HepG2 (cell line): ENCODE results near the gene SCYGR4. TPM values are rescaled to one million over a fixed set of nuclear protein-coding genes. Genes with fewer than 3 reads are reported as not detected.
A peak's percentile ranks its signal among the peaks of the same experiment; 100 is the strongest.

Source experiments
- ATAC-seq: fragments of 200-7000 bp; cut with Tn5 transposase; 3 replicates; pipeline ENCODE4 v1.9.1; 2020; ENCODE audit warnings: mild to moderate bottlenecking, moderate library complexity
- BruUV-seq: library from RNA; stranded (reverse); fragments of 400-500 nt; replicated peaks from 2 replicates; lab custom pipeline; 2021; lab: Mats Ljungman, UMichigan
- CTCF ChIA-PET: fragments of 300-600 bp; formaldehyde crosslinking; extraction: SDS; loops from one replicate; lab custom pipeline; 2021; ENCODE audit warnings: low total read pairs, inconsistent platforms, low intra/inter-chr PET ratio; lab: Yijun Ruan, JAX
- POLR2A ChIA-PET: fragments of 350-600 bp; sonication (Branson Sonifier 250); formaldehyde crosslinking; loops from one replicate; lab custom pipeline; 2020; ENCODE audit warnings: antibody characterized with exemption, inconsistent platforms; lab: Yijun Ruan, JAX
- DNase-seq: peaks from one replicate; pipeline ENCODE4 v3.0.0-alpha.2; 2015; ENCODE audit warnings: low spot score
- FAIRE-seq: peaks from 3 replicates; lab custom pipeline; 2011; peaks lifted over from hg19 to GRCh38; lab: Jason Lieb, UNC
- H2AFZ ChIP-seq: one replicate; pipeline ENCODE4 v1.6.1; 2011; ENCODE audit warnings: low read length, inconsistent platforms
- H3K27ac ChIP-seq: fragments of 300-600 bp; 3 replicates; pipeline ENCODE4 v1.8.0; 2011; ENCODE audit warnings: mixed run types, mild to moderate bottlenecking, mixed read lengths, low read length, inconsistent platforms; ENCODE audit not compliant: insufficient read depth; ENCODE audit errors: extremely low read length
- H3K27me3 ChIP-seq, 2 experiments: fragments of 200-600 bp in 1 of 2; 2 replicates in 1 of 2; 3 replicates in 1 of 2; pipeline versions ENCODE4 v1.6.0 to v1.8.0; 2011; ENCODE audit warnings: low read length in 2 of 2, mild to moderate bottlenecking in 2 of 2, moderate library complexity in 2 of 2, inconsistent platforms in 1 of 2; ENCODE audit not compliant: insufficient read depth in 2 of 2, control insufficient read depth in 1 of 2
- H3K36me3 ChIP-seq, 2 experiments: fragments of 200-600 bp in 1 of 2; replicated peaks in 1 of 2; 2 replicates in 1 of 2; 3 replicates in 1 of 2; pipeline versions ENCODE4 v1.5.1 to v1.8.0; 2011; ENCODE audit warnings: low read length in 2 of 2, inconsistent platforms in 1 of 2; ENCODE audit not compliant: insufficient read depth in 2 of 2, control insufficient read depth in 1 of 2
- H3K4me1 ChIP-seq: 2 replicates; pipeline ENCODE4 v1.5.1; 2012; ENCODE audit warnings: low read length, inconsistent platforms; ENCODE audit not compliant: insufficient read depth
- H3K4me2 ChIP-seq: 2 replicates; pipeline ENCODE4 v1.6.0; 2011; ENCODE audit warnings: low read depth, low read length, inconsistent platforms
- H3K4me3 ChIP-seq, 3 experiments: fragments of 200-600 bp in 1 of 3; sonication (generic), shearing (Covaris generic) in 1 of 3; replicated peaks in 1 of 3; 2 replicates each; pipeline ENCODE4 v1.5.1; 2011 to 2016; ENCODE audit warnings: low read length in 3 of 3, inconsistent platforms in 2 of 3, low read depth in 2 of 3, mild to moderate bottlenecking in 2 of 3, control low read depth in 1 of 3, mixed read lengths in 1 of 3; ENCODE audit not compliant: insufficient read depth in 1 of 3
- H3K79me2 ChIP-seq: one replicate; pipeline ENCODE4 v1.6.1; 2011; ENCODE audit warnings: low read length, inconsistent platforms; ENCODE audit not compliant: insufficient read depth
- H3K9ac ChIP-seq: 2 replicates; pipeline ENCODE4 v1.6.0; 2011; ENCODE audit warnings: mild to moderate bottlenecking, low read depth, low read length, inconsistent platforms; ENCODE audit not compliant: insufficient read depth
- H3K9me3 ChIP-seq: 2 replicates; pipeline ENCODE4 v1.5.1; 2012; ENCODE audit warnings: mild to moderate bottlenecking, low read length
- H4K20me1 ChIP-seq: 2 replicates; pipeline ENCODE4 v1.6.0; 2011; ENCODE audit warnings: inconsistent platforms, mild to moderate bottlenecking, low read length, moderate library complexity; ENCODE audit not compliant: insufficient read depth
- CHD4 ChIP-seq: fragments of 200-600 bp; sonication (generic); IDR thresholded peaks from 2 replicates; pipeline ENCODE4 v1.7.0; 2017; ENCODE audit warnings: mild to moderate bottlenecking, low read length, borderline replicate concordance
- CREB1 ChIP-seq, 2 experiments: fragments of 450-650 bp in 1 of 2; IDR thresholded peaks; 2 replicates each; pipeline ENCODE4 v1.6.1; 2016 to 2017; ENCODE audit warnings: control low read depth in 1 of 2, mild to moderate bottlenecking in 1 of 2, missing compliant biosample characterization in 1 of 2, missing genetic modification characterization in 1 of 2
- GABPA ChIP-seq, 2 experiments: IDR thresholded peaks; 2 replicates each; pipeline ENCODE4 v1.6.1; 2011 to 2016; ENCODE audit warnings: low read depth in 2 of 2, low read length in 1 of 2, missing biosample characterization in 1 of 2, missing genetic modification characterization in 1 of 2
- GFI1 ChIP-seq: sonication (generic); formaldehyde crosslinking; IDR thresholded peaks from 2 replicates; pipeline ENCODE4 v1.5.0; 2020; ENCODE audit warnings: missing genetic modification reagents, mild to moderate bottlenecking, borderline replicate concordance
- HOXA9 ChIP-seq: sonication (generic); formaldehyde crosslinking; IDR thresholded peaks from 2 replicates; pipeline ENCODE4 v1.8.1; 2022; ENCODE audit warnings: missing genetic modification reagents, mild to moderate bottlenecking, moderate library complexity, borderline replicate concordance
- KLF9 ChIP-seq: IDR thresholded peaks from 2 replicates; pipeline ENCODE4 v1.6.1; 2016; ENCODE audit warnings: low read depth
- NCOA2 ChIP-seq: sonication (generic); formaldehyde crosslinking; IDR thresholded peaks from 2 replicates; pipeline ENCODE4 v1.8.0; 2022; ENCODE audit warnings: inconsistent platforms
- SIX1 ChIP-seq: sonication (generic); formaldehyde crosslinking; IDR thresholded peaks from 2 replicates; pipeline ENCODE4 v1.4.0; 2020; ENCODE audit warnings: missing genetic modification reagents, borderline replicate concordance
- XRCC5 ChIP-seq: fragments of 200-400 bp; formaldehyde crosslinking; optimal IDR thresholded peaks from 2 replicates; pipeline ENCODE3; 2017; ENCODE audit warnings: mild to moderate bottlenecking, low read length
- ZNF562 ChIP-seq: sonication (generic); formaldehyde crosslinking; IDR thresholded peaks from 2 replicates; pipeline ENCODE4 v1.8.0; 2022; ENCODE audit warnings: missing genetic modification reagents, borderline replicate concordance
- ZNF724P ChIP-seq: sonication (generic); formaldehyde crosslinking; IDR thresholded peaks from 2 replicates; pipeline ENCODE4 v1.8.0; 2022; ENCODE audit warnings: missing genetic modification reagents, borderline replicate concordance
- WGBS: methylation state at CpG from one replicate; pipeline ENCODE4 v1.1.6; 2017; ENCODE audit warnings: low lambda C conversion rate; 5-methylcytosine and 5-hydroxymethylcytosine counted together
- in situ Hi-C: cut with HindIII; loops from 2 replicates; pipeline ENCODE4 v1.10.0; 2017; ENCODE audit warnings: low pct_unique_long_range_greater_than_20kb; ENCODE audit not compliant: extremely low pct_ligation_motif_present
- intact Hi-C: fragments of 100-400 bp; cut with micrococcal nuclease; formaldehyde crosslinking; loops from one replicate; pipeline ENCODE4 v1.10.0; 2022; ENCODE audit not compliant: unreplicated experiment
- polyA plus RNA-seq, 8 experiments: library from polyadenylated mRNA; depleted of rRNA in 3 of 8; stranded (reverse) in 7 of 8; unstranded in 1 of 8; fragments of >200 nt; fragmentation: Illumina TruSeq in 4 of 8; extraction: Trizol in 4 of 8; gene quantifications; 2 replicates each; pipeline versions ENCODE4 v1.2.1 to v1.2.3, GENCODE V29; 2011 to 2016; ENCODE audit warnings: low read depth in 4 of 8, missing spikeins in 1 of 8, mixed read lengths in 1 of 8; ENCODE audit not compliant: insufficient read depth in 1 of 8
- total RNA-seq, 5 experiments: library from RNA; depleted of rRNA; stranded (reverse); fragments of >200 nt; fragmentation: Illumina TruSeq; extraction: Trizol; gene quantifications; 2 replicates each; pipeline ENCODE4 v1.2.3, GENCODE V29; 2016; ENCODE audit warnings: low read depth in 1 of 5
- TF ChIP-seq, protein P1 (sequence below): sonication (generic); formaldehyde crosslinking; IDR thresholded peaks from 2 replicates; pipeline ENCODE4 v1.5.1; 2020; ENCODE audit warnings: missing genetic modification reagents, mild to moderate bottlenecking, borderline replicate concordance
- TF ChIP-seq, protein P2 (sequence below): sonication (generic); formaldehyde crosslinking; IDR thresholded peaks from 2 replicates; pipeline ENCODE4 v1.8.1; 2022; ENCODE audit warnings: mild to moderate bottlenecking, missing genetic modification reagents

The SCYGR4 gene
- total and polyA plus RNA-seq, 2 of the 13 experiments (the other 11 are each of a cell fraction or from before 2014, with no cell fraction given): not detected

GRCh38 chr2:227626580-227627151, 9.4 kb downstream of the SCYGR4 start:
- no peaks in the 10 kb centered on the region for H3K4me1 ChIP-seq
- H3K27ac ChIP-seq: no peak overlapping the region
- no peaks in the 10 kb centered on the region for H4K20me1 ChIP-seq
- WGBS: 77% methylated on average over 10 of the region's 10 CpGs
- H3K36me3 ChIP-seq: no peaks in the 10 kb centered on the region
- peaks cover 0 to 11% of the 10 kb centered on the region in 2 experiments; a peak in 2 of 5 replicates for H3K27me3 ChIP-seq
- ATAC-seq: peak; percentile 75
- no peak for DNase-seq
- in situ Hi-C loops (no loop called here), intact Hi-C loops (no loop called here)
- ChIA-PET POLR2A (no interaction called here), CTCF (no interaction called here)
- no peak overlapping the region for H3K9ac ChIP-seq
- no peak overlapping the region for H3K4me2 ChIP-seq
- no peak overlapping the region for H3K4me3 ChIP-seq
- FAIRE-seq: no peak
- no peaks in the 10 kb centered on the region for H3K9me3 ChIP-seq
- H3K79me2 ChIP-seq: no peaks in the 10 kb centered on the region
- BruUV-seq: no TSS peak
- H2AFZ ChIP-seq: no peak overlapping the region
- TF ChIP-seq CREB1 (IDR thresholded peaks at IDR 0.05) (peak; percentile 67), CREB1 (CRISPR knock-in tag; IDR thresholded peaks at IDR 0.05) (no peak), NCOA2 (CRISPR knock-in tag) (no peak)

DNA sequence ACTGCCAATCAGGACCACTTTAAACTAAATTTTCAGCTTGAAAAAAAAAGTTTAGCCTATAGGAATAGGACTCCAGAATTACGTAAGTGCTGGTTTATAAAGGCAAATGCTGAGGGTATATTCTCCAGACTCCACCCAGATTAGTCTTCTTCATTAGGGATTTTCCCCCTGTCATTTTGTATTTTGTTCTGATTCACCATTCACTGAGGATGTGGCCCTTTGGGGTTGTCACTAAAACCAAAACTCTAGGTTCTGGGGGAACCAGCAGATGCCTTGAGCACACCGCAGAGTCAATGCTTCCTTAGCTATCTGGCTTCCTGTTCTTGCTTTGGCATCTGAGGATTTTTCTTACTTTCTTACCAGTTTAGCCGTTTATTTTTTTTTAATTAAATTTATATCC, 10.5 kb downstream of the SCYGR4 start:
- ATAC-seq (no peak), DNase-seq (no peak), FAIRE-seq (no peak)
- Histone ChIP-seq H3K4me1 (no peaks in the 10 kb centered on the region), H3K36me3 (no peaks in the 10 kb centered on the region), H3K9ac (no peak overlapping the region), H3K4me2 (no peak overlapping the region), H3K27ac (no peak overlapping the region), H3K4me3 (no peak overlapping the region), H2AFZ (no peak overlapping the region), H3K27me3 (peaks cover 0 to 11% of the 10 kb centered on the region in 2 experiments; a peak in 2 of 5 replicates), H4K20me1 (no peaks in the 10 kb centered on the region), H3K9me3 (no peaks in the 10 kb centered on the region), H3K79me2 (no peaks in the 10 kb centered on the region)
- no TSS peak for BruUV-seq
- intact Hi-C loops (no loop called here), in situ Hi-C loops (no loop called here)
- ChIA-PET POLR2A (no interaction called here), CTCF (no interaction called here)
- WGBS: 60% methylated on average over 3 of the region's 3 CpGs
- TF ChIP-seq, protein P1, sequence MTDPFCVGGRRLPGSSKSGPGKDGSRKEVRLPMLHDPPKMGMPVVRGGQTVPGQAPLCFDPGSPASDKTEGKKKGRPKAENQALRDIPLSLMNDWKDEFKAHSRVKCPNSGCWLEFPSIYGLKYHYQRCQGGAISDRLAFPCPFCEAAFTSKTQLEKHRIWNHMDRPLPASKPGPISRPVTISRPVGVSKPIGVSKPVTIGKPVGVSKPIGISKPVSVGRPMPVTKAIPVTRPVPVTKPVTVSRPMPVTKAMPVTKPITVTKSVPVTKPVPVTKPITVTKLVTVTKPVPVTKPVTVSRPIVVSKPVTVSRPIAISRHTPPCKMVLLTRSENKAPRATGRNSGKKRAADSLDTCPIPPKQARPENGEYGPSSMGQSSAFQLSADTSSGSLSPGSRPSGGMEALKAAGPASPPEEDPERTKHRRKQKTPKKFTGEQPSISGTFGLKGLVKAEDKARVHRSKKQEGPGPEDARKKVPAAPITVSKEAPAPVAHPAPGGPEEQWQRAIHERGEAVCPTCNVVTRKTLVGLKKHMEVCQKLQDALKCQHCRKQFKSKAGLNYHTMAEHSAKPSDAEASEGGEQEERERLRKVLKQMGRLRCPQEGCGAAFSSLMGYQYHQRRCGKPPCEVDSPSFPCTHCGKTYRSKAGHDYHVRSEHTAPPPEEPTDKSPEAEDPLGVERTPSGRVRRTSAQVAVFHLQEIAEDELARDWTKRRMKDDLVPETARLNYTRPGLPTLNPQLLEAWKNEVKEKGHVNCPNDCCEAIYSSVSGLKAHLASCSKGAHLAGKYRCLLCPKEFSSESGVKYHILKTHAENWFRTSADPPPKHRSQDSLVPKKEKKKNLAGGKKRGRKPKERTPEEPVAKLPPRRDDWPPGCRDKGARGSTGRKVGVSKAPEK: no peak
- TF ChIP-seq KLF9 (CRISPR knock-in tag) (no peak), CHD4 (no peak), GFI1 (CRISPR knock-in tag) (no peak), ZNF562 (CRISPR knock-in tag) (no peak), ZNF724P (CRISPR knock-in tag) (no peak), GABPA (IDR thresholded peaks at IDR 0.05; ENCODE audit: low read depth, low read length) (no peak), GABPA (CRISPR knock-in tag; IDR thresholded peaks at IDR 0.05; ENCODE audit: low read depth) (no peak), XRCC5 (no peak), SIX1 (CRISPR knock-in tag) (no peak), HOXA9 (CRISPR knock-in tag) (no peak)
- TF ChIP-seq, protein P2, sequence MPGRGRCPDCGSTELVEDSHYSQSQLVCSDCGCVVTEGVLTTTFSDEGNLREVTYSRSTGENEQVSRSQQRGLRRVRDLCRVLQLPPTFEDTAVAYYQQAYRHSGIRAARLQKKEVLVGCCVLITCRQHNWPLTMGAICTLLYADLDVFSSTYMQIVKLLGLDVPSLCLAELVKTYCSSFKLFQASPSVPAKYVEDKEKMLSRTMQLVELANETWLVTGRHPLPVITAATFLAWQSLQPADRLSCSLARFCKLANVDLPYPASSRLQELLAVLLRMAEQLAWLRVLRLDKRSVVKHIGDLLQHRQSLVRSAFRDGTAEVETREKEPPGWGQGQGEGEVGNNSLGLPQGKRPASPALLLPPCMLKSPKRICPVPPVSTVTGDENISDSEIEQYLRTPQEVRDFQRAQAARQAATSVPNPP (CRISPR knock-in tag): no peak
